Upper lobe of right lung (tissue), 1 donor: ENCODE results near the gene POLR1A. TPM values are rescaled to one million over a fixed set of nuclear protein-coding genes. Genes with fewer than 3 reads are reported as not detected.

Source experiments
- ATAC-seq: fragments of 200-7000 bp; cut with Tn5 transposase; one replicate; pipeline ENCODE4 v1.9.1; 2020; ENCODE audit warnings: mild to moderate bottlenecking, moderate library complexity
- DNase-seq: peaks from one replicate; pipeline ENCODE4 v3.0.0-alpha.2; 2020
- H3K27ac ChIP-seq: fragments of 200-600 bp; one replicate; pipeline ENCODE4 v1.8.0; 2022
- H3K27me3 ChIP-seq: fragments of 200-600 bp; one replicate; pipeline ENCODE4 v1.8.0; 2022; ENCODE audit warnings: mild to moderate bottlenecking
- H3K36me3 ChIP-seq: fragments of 200-600 bp; one replicate; pipeline ENCODE4 v1.8.0; 2022
- H3K4me1 ChIP-seq: fragments of 200-600 bp; one replicate; pipeline ENCODE4 v1.8.0; 2022
- H3K4me3 ChIP-seq: fragments of 200-600 bp; one replicate; pipeline ENCODE4 v1.8.0; 2022; ENCODE audit warnings: mild to moderate bottlenecking
- H3K9me3 ChIP-seq: fragments of 200-600 bp; one replicate; pipeline ENCODE4 v1.8.0; 2022
- intact Hi-C: fragments of 100-400 bp; cut with DNase I; formaldehyde crosslinking; loops from one replicate; pipeline ENCODE4 v1.11.0; 2022
- total RNA-seq: library from RNA; stranded (reverse); fragmentation: NEBNext Ultra II Directional; extraction: Animal tissue kit (Norgen Biotek cat#: 25700); gene quantifications from one replicate; pipeline ENCODE4 v1.2.1, GENCODE V29; 2021
- TF ChIP-seq, protein P1 (sequence below): fragments of 200-600 bp; IDR thresholded peaks from one replicate; pipeline ENCODE4 v1.8.0; 2022; ENCODE audit warnings: antibody characterized with exemption
- donor health status: DM: no; HTN: yes; CAD: no; lungs with severe emphysema.

Gene POLR1A
- total RNA-seq, 1 donor from 2014 or later: 26.6 TPM

DNA sequence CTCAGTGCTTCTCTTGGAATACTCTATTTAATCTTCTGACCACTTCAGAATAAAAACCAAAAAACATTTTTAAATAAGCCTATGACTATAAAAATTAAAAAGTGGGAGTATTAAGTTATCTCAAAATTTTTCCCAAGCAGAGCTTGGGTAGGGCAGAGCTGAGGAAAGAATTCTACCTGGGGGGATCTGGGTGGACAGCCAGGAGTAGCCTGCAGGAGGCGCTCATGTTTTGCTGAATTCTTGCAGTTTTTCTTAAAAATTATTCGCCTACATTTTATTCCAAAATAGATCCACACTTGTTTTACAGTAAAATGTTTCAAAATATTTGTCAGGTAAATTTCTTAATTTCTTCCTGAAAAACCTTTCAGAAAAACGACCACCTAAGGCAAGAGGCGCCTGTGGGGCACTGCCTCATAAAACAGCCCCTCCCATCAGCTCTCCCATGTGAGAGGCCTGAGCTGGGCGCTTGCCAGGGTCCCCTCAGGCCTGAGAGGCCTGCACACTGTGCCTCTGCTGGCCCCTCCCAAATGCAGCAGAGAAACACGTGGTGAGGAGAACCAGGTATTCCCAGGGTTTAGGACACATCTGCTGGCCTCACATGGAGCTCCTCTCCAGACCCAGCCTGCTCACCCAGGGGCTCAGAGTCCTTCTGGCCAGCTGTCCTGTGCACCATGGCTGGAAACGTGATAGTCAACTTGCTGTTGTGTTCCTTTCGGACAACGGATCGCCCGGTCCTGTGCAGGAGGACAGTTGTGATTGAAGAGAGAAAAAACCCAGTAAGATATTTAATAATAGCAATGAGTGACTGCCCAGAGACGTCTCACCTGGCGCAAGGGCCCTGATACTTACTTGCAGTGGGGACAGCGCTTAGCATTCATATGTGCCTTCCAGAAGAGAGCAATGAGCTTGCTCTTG lies 17.5 kb downstream of the POLR1A start:
- intact Hi-C loops: no loop called here
- no peaks in the 10 kb centered on the region for H3K9me3 ChIP-seq
- H3K36me3 ChIP-seq: peaks cover 66% of the 10 kb centered on the region
- H3K4me1 ChIP-seq: no peaks in the 10 kb centered on the region
- H3K27me3 ChIP-seq: no peaks in the 10 kb centered on the region
- DNase-seq: no peak
- H3K4me3 ChIP-seq: no peak overlapping the region
- TF ChIP-seq, protein P1, sequence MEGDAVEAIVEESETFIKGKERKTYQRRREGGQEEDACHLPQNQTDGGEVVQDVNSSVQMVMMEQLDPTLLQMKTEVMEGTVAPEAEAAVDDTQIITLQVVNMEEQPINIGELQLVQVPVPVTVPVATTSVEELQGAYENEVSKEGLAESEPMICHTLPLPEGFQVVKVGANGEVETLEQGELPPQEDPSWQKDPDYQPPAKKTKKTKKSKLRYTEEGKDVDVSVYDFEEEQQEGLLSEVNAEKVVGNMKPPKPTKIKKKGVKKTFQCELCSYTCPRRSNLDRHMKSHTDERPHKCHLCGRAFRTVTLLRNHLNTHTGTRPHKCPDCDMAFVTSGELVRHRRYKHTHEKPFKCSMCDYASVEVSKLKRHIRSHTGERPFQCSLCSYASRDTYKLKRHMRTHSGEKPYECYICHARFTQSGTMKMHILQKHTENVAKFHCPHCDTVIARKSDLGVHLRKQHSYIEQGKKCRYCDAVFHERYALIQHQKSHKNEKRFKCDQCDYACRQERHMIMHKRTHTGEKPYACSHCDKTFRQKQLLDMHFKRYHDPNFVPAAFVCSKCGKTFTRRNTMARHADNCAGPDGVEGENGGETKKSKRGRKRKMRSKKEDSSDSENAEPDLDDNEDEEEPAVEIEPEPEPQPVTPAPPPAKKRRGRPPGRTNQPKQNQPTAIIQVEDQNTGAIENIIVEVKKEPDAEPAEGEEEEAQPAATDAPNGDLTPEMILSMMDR: peak; percentile 33
- no peak for ATAC-seq
- no peak overlapping the region for H3K27ac ChIP-seq

DNA sequence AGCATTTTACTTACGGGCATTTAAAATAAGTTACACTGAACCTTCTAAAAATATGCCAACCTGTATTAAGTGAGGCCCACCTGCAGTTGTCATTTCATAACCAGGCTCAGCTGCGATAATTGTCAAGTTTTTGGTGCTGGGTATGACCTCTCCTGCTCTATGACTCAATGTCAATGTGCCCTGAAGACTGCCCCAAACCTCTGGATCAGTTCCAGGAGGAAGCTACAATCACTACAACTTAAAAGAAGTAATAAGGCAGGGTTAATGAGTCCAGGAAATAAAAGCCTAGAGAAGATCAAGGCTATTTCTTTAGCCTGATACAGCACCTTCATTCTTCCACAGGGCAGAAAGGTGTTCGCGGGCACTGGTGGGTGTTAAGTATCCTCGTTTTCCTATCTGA lies 22.9 kb downstream of the POLR1A start:
- TF ChIP-seq, protein P1: no peak
- H3K4me1 ChIP-seq: peaks cover 21% of the 10 kb centered on the region
- intact Hi-C loops: loop anchor here (5.0 kb wide), 1 partner anchor 255 kb away; no protein-coding TSS in a partner anchor
- ATAC-seq (no peak), DNase-seq (no peak)
- H3K9me3 ChIP-seq: no peaks in the 10 kb centered on the region
- H3K27me3 ChIP-seq: no peaks in the 10 kb centered on the region
- H3K4me3 ChIP-seq: no peak overlapping the region
- H3K36me3 ChIP-seq: peaks cover 37% of the 10 kb centered on the region
- H3K27ac ChIP-seq: no peak overlapping the region

DNA sequence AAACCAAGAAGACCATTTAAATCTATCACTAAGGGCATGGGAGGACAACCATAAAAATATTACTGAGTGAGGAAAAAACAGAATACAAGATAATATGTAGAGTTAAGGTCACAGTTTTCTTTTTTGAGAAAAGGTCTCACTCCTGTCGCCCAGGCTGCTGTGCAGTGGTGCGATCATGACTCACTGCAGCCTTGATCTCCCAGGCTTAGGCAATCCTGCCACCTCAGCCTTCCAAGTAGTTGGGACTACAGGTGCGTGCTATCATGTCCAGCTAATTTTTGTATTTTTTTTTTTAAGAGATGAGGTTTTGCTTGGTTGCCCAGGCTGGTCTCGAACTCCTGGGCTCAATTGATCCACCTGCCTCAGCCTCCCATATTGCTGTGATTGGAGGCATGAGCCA lies 24.0 kb downstream of the POLR1A start:
- no peak for DNase-seq
- Histone ChIP-seq H3K9me3 (no peaks in the 10 kb centered on the region), H3K4me1 (peaks cover 21% of the 10 kb centered on the region), H3K27me3 (no peaks in the 10 kb centered on the region), H3K4me3 (no peak overlapping the region), H3K36me3 (peaks cover 35% of the 10 kb centered on the region), H3K27ac (no peak overlapping the region)
- TF ChIP-seq, protein P1: no peak
- no peak for ATAC-seq
- intact Hi-C loops: loop anchor here (5.0 kb wide), 1 partner anchor 254 kb away; no protein-coding TSS in a partner anchor

DNA sequence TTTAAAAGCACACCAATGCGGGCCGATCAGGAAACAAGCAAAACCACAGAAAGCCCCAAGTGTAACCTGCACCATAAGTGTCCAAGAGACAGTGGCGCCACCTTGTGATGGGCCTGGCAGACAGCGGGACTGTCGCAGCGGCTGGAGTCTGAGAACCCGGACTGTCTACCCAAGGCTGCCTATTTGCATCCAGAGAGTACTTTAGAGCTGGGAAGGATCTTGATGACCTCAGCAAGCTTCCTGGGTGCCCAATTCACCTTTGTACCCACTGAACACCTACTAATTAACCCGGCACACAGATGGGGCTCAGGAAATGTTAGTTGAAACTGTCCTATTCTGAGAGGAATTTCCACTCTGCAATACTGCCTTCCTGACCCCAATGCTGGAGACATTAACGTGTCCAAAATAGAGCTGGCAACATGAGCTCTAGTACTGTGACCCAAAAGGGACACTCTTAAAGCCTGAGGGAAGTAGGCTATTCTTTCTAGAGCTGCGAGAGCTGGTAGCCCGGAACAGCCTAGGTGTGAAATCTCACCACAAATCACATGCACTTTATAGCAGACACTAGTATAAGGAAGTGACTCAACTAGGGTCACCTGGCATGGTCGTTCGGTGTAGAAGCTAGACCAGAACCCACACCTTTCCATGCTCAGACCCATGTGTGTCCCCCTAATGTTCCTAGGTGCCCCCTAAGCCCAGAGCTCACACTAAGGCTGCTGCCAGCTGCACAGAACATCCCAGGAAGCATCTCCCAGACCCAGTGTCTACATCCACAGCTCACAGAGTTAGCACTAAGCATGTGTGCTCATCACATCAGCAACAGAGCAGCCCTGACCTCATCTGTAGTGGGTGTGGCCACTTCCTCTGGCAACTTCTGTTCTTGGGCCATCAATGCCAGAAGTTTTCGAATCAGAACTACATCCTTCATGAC lies 25.4 kb downstream of the POLR1A start:
- H3K4me1 ChIP-seq: peaks cover 21% of the 10 kb centered on the region
- ATAC-seq: peak; percentile 90
- no peaks in the 10 kb centered on the region for H3K27me3 ChIP-seq
- intact Hi-C loops: loop anchor here (5.0 kb wide), 1 partner anchor 253 kb away; no protein-coding TSS in a partner anchor
- TF ChIP-seq, protein P1: peak; percentile 86
- H3K4me3 ChIP-seq: no peak overlapping the region
- peaks cover 24% of the 10 kb centered on the region for H3K36me3 ChIP-seq
- H3K27ac ChIP-seq: peak overlapping the region; percentile 17
- no peaks in the 10 kb centered on the region for H3K9me3 ChIP-seq
- peak; percentile 92 for DNase-seq

DNA sequence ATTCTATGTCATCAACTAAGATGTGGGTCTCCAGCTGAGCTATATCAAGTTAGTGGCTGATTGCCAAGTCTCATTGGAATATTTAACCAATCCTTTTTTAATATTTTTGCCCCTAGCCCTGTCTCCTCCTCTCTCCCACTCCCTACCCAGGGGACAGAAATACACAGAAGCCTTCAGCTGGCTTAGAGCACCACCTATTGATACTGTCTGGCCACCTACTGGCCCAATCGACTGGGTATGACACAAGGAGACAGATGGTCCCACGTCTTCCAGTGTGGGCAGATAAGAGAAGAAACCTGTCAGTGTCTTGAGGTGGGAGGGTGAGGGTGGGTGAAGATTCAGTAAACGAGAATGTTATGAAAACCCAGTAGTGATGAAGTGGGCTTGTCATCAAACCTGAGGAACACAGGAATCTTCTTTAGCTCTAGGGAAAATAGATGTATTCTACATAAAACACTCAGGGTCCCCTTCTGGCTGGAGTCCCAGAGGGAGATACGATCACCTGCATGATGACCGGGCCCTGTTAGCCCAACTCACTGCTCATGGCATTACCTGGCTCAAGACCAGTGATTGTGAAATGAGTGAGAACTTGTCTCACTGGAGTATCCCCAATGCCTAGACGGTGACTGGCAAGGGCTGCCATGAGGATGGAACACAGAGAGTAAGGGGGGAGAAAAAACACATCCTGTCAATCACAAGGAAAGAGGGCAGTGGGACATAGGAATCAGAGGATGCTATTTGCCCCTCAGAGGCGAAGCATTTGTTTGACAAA lies 26.7 kb downstream of the POLR1A start:
- H3K27ac ChIP-seq: no peak overlapping the region
- H3K27me3 ChIP-seq: no peaks in the 10 kb centered on the region
- peaks cover 30% of the 10 kb centered on the region for H3K36me3 ChIP-seq
- TF ChIP-seq, protein P1: peak; percentile 56
- ATAC-seq: peak; percentile 78
- H3K9me3 ChIP-seq: no peaks in the 10 kb centered on the region
- DNase-seq: no peak
- no peak overlapping the region for H3K4me3 ChIP-seq
- intact Hi-C loops: no loop called here
- peaks cover 21% of the 10 kb centered on the region for H3K4me1 ChIP-seq
